D341Med (cell line): ENCODE data around the gene PPP6R3.
A peak's percentile ranks its signal among the peaks of the same experiment; 100 is the strongest.

Experiments used
- DNase-seq: peaks from one replicate; pipeline ENCODE4 v3.0.0; 2012; ENCODE audit warnings: low spot score

Gene PPP6R3, protein sequence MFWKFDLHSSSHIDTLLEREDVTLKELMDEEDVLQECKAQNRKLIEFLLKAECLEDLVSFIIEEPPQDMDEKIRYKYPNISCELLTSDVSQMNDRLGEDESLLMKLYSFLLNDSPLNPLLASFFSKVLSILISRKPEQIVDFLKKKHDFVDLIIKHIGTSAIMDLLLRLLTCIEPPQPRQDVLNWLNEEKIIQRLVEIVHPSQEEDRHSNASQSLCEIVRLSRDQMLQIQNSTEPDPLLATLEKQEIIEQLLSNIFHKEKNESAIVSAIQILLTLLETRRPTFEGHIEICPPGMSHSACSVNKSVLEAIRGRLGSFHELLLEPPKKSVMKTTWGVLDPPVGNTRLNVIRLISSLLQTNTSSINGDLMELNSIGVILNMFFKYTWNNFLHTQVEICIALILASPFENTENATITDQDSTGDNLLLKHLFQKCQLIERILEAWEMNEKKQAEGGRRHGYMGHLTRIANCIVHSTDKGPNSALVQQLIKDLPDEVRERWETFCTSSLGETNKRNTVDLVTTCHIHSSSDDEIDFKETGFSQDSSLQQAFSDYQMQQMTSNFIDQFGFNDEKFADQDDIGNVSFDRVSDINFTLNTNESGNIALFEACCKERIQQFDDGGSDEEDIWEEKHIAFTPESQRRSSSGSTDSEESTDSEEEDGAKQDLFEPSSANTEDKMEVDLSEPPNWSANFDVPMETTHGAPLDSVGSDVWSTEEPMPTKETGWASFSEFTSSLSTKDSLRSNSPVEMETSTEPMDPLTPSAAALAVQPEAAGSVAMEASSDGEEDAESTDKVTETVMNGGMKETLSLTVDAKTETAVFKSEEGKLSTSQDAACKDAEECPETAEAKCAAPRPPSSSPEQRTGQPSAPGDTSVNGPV

GRCh38 chr11:68460741-68461574, at the start of gene PPP6R3:
TSS of gene PPP6R3 (plus strand) at chr11:68460752. CDS start at chr11:68537665, 76,913 bp downstream.
- DNase-seq: peak; percentile 50

DNA sequence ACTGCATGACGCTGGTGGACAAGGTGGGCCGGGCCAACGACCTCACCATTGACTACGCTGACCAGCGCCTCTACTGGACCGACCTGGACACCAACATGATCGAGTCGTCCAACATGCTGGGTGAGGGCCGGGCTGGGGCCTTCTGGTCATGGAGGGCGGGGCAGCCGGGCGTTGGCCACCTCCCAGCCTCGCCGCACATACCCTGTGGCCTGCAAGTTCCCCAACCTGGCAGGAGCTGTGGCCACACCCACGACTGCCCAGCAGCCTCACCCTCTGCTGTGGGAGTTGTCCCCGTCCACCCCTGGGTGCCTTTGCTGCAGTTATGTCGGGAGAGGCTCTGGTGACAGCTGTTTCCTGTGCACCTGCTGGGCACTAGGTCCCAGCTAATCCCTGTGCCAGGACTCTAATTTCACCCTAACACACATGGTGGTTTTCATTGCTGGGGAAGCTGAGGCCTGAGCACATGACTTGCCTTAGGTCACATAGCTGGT, 49.0 kb upstream of the PPP6R3 start:
- DNase-seq: no peak

DNA sequence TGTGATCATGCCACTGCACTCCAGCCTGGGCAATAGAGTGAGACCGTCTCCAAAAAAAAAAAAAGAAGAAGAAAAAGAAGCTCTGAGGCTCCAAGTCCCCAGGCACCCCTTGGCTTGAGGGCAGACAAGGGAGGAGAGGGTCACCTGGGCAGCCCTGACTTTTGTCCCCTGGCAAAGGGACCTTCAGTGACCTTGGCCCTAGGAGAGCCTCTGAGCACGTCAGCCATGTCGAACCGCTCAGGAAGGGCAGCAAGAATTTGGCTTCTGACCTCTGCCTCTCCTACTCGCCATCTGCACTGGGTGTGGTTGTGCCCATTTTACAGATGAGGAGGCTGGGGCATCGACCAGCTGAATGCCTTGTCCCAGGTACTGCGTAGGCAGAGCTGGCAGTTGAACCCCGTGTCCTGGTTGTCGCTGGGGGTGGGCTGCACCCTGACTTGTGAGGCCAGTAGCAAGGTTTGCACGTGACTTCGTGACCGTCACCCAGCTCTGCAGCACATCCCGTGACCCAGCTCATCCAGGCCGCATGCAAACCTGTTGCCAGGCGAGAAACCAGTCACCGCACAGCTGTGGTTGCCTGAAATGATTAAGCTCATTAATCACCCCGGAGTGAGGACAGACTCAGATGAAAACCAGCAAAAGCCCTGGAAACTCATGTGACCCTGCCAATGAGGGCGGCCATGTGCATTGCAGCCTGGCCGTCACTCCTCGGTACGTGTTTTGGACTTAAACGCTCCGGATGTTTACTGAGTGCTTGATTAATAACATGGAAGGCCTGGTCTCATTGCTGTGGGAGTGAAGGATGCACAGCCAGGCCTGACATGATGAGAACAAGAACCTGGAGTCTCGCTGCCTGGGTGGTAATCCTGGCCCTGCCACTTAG, 47.7 kb upstream of the PPP6R3 start:
- DNase-seq: no peak

DNA sequence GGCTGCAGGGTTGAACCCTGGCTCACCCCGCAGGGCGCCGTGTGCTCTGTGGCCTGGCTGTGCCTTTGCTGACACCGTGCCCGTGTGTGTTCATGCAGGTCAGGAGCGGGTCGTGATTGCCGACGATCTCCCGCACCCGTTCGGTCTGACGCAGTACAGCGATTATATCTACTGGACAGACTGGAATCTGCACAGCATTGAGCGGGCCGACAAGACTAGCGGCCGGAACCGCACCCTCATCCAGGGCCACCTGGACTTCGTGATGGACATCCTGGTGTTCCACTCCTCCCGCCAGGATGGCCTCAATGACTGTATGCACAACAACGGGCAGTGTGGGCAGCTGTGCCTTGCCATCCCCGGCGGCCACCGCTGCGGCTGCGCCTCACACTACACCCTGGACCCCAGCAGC, 47.0 kb upstream of the PPP6R3 start:
- no peak for DNase-seq

DNA sequence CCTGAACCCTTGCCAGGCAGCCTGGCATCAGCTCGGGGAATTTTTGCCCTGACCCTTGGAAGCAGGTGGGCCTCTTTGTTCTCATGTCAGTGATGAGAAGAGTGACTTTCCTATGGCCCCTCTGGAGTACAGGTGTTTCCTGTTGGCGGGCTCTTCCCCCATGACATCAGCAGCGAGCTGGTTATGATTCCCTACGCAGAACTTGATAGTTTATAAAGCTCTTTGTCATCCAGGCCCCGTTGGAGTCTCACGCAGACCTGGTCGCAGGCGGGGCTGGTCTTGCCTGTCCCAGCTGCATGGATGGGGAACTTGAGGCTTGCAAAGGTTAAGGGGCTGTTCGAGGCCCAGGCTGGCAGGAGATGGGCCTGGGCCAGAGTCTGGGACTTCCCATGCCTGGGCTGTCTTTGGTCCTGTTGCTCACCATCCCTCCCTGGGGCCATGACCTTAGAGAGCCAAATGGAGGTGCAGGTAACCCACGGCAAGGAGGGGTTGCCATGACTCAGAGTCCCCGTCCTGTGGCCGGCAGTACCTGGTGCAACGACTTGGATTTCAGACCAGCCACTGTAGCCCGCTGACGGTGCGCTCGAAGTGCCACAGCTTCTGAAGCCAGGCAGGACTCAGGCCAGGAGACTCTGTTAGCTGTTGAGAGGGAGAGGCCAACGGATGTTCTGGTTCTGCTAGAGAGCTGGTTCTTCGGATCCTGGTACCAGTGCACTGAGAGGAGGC, 45.9 kb upstream of the PPP6R3 start:
- no peak for DNase-seq

DNA sequence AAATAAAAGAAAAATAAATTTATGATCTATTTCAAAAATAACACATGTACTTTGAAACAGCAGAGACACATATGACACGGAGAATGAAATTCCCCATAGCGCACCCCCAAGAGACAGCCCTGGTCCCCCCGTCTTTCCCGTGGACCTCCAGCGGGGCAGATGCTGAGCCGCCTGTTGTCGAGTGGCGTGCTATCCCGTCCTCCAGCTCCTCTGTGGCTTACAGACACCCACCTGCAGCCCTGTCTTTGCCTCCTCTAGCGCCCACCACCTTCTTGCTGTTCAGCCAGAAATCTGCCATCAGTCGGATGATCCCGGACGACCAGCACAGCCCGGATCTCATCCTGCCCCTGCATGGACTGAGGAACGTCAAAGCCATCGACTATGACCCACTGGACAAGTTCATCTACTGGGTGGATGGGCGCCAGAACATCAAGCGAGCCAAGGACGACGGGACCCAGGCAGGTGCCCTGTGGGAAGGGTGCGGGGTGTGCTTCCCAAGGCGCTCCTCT, 44.4 kb upstream of the PPP6R3 start:
- no peak for DNase-seq

- DNase-seq: no peak
Observed at GRCh38 chr11:68418648-68419047, 41.9 kb upstream of the PPP6R3 start.

DNA sequence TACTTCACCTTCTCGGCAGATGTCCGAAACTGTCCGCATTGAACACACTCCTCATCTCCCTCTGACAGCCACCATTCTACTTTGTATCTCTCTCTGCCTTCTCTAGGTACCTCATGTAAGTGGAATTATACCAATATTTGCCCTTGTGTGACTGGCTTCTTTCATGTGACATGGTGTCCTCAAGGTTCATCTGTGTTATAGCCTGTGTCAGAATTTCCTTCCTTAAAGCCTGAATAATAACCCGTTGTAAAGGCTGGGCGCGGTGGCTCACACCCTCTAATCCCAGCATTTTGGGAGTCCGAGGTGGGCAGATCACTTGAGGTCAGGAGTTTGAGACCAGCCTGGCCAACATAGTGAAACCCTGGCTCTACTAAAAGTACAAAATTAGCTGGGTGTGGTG, 40.4 kb upstream of the PPP6R3 start:
- DNase-seq: no peak

DNA sequence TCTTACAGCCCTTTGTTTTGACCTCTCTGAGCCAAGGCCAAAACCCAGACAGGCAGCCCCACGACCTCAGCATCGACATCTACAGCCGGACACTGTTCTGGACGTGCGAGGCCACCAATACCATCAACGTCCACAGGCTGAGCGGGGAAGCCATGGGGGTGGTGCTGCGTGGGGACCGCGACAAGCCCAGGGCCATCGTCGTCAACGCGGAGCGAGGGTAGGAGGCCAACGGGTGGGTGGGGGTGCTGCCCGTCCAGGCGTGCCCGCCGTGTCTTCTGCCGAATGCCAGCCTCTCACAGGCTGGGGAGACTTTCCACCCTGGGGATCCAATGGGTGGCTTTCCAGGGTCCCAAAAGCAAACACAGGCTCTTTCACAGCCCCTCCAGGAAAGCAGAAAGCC, 37.1 kb upstream of the PPP6R3 start:
- no peak for DNase-seq

- DNase-seq: no peak
Observed at GRCh38 chr11:68424101-68424632, 36.4 kb upstream of the PPP6R3 start.

DNA sequence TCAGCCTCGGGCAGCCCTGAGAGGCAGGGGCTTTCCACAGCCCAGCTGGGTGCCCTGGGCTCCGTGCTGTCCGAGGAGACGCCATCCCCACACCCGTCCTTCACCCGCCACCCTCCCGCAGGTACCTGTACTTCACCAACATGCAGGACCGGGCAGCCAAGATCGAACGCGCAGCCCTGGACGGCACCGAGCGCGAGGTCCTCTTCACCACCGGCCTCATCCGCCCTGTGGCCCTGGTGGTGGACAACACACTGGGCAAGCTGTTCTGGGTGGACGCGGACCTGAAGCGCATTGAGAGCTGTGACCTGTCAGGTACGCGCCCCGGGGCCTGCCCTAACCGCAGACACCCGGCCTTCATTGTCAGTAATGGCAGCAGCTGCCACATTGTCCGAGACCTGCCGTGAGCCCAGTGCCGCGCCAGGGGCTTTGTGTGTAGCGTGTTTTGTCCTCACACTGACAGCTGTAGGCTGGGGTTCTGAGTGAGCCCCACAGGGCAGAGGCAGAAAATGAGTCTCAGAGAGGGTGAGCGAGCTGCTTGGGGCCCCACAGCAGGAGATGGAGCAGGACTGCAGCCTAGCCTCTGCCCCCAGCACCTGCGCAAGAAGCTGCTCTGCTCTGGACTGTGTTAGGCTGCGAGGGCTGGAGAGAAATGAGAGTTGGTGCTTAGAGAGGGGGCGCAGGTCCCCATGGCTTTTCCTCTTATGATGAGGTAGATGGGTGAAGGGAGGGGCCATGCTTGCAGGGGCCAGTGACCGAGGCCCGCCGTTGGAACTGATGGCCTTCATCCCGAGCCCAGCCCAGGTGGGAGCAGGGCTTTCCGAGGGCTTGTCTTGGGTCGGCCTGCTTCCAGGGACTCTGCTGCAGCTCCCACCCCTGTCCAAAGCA, 35.3 kb upstream of the PPP6R3 start:
- no peak for DNase-seq

DNA sequence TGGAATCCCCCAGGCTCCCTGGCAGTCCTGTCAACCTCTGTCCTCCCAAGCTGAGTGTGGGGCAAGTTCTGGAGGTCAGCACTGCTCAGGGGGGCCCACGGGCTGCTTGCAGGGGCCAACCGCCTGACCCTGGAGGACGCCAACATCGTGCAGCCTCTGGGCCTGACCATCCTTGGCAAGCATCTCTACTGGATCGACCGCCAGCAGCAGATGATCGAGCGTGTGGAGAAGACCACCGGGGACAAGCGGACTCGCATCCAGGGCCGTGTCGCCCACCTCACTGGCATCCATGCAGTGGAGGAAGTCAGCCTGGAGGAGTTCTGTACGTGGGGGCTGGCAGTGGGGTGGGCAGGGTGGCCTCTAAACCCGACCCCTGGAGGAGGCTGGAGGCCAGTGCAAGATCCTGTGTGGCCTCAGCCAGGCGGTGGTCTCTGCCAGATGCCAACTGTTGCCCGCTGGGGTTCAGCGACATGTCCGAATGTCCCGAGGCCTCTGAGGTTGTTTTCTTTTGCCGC, 34.6 kb upstream of the PPP6R3 start:
- DNase-seq: no peak

DNA sequence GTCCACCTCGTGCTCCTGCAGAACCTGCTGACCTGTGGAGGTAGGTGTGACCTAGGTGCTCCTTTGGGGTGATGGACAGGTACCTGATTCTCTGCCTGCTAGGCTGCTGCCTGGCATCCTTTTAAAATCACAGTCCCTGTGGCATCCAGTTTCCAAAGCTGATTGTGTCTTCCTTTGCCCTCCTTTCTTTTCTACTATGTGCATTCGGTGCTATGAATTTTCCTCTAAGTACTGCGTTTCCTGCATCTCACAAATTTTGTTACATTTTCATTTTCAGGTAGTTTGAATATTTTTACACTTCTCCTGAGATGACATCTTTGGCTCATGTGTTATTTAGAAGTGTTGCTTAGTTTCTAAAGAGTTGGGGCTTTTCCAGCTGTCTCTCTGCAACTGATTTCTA, 30.9 kb upstream of the PPP6R3 start:
- DNase-seq: no peak

DNA sequence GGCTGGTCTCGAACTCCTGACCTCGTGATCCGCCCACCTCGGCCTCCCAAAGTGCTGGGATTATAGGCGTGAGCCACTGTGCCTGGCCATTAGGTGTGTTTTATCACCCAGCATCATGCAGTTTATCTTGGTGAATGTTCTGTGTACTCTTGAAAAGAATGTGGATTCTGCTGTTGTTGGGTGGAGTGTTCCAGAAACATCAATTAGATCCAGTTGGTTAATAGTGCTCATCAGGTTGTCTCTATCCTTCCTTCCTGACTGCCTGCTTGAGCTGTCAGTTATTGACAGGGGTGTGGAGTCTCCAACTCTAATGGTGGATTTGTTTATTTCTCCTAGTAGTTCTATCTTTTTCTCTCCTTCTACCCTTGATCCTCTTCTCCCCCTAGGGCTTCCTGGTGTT, 30.2 kb upstream of the PPP6R3 start:
- no peak for DNase-seq

- DNase-seq: no peak
Observed at GRCh38 chr11:68430801-68431200, 29.8 kb upstream of the PPP6R3 start.

DNA sequence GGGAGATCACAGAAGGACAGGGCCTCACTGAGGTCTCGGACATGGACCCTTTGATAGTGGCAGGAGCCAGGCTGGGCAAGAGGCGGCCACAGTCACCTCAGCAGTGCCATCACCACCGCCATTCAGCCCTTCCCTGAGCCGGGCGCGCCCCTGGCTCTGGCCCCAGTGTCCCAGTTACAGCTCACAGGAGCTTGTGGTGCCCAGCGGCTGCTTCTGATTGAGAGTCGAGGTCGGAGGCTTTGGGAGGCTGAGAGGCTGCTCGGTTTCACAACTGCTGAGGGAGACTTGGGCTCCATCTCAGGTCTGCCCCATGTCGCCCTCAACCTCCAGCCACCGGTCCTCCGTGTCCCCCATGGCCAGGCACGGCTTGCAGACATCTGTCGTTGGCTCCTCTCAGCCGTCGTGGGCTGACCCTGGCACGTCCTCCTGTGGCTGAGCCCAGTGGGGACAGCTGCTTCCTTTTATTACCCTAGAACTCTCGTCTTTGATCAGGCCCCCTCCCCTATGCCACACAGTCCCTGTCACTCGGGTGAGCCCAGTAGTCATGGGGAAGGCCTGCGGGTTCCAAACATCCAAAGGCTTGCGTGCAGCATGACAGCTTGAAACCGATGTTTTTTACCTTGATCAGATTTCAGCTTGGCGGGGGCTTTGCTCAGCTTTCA, 28.4 kb upstream of the PPP6R3 start:
- DNase-seq: no peak

DNA sequence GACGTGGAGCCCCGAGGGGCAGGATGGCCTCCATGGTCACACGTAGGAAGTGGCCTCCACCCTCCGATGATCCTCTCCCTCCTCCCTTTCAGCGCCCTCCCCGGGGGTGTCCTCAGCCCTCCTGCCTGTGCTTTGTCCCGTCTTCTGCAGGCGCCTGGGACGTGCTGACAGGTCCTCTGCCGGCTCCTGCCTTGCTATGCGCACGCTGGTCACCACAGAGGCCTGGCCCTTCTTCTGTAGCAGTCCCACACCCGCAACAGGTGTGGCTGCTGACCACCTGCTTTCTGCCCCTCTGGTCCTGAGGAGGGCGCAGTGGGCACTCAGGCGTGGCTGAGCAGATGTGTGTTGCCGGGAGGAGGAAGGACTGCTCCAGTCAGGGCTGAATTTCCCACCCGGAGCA, 27.7 kb upstream of the PPP6R3 start:
- no peak for DNase-seq

- no peak for DNase-seq
Observed at GRCh38 chr11:68433541-68433940, 27.0 kb upstream of the PPP6R3 start.
